Measurements from ENCODE around the gene DNASE1L2. TPM values are rescaled to one million over a fixed set of nuclear protein-coding genes. Genes with fewer than 3 reads are reported as not detected.
"Not testable (repeated sequence)": the region's sequence is repeated elsewhere in the genome, so short reads cannot be mapped to it uniquely, and the experiment has no call there.

The DNASE1L2 gene
- total RNA-seq, 1 experiment from 2014 or later, result 1.9 TPM

GRCh38 chr16:2260250-2260649 is 24.0 kb downstream of the DNASE1L2 start:
- H3K36me3 ChIP-seq (ENCODE audit: control insufficient read depth in 1 of 2, insufficient read depth in 2 of 2, low read length in 2 of 2), result peaks cover 62 to 92% of the 10 kb centered on the region in 2 experiments
- H2AFZ ChIP-seq (ENCODE audit: low read depth, low read length, poor library complexity, severe bottlenecking), result no peak overlapping the region
- ATAC-seq (no peak), DNase-seq (ENCODE audit: low read depth, low spot score) (no peak)
- intact Hi-C loops (cut with micrococcal nuclease), result loop anchor here (10.0 kb wide), 2 partner anchors 165 to 245 kb away; partner anchors contain the start of gene CCNF
- BruUV-seq (replicated peaks), result no TSS peak
- no peaks in the 10 kb centered on the region for H3K9me3 ChIP-seq (ENCODE audit: control insufficient read depth in 1 of 2, insufficient read depth in 1 of 2, low read depth in 1 of 2, low read length in 2 of 2)
- peaks cover 100% of the 10 kb centered on the region for H3K79me2 ChIP-seq (ENCODE audit: insufficient read depth, low read length)
- CTCF ChIA-PET, result no interaction called here
- H4K20me1 ChIP-seq (ENCODE audit: insufficient read depth), result peaks cover 28% of the 10 kb centered on the region; the same call in 1 of the 2 replicates
- TF ChIP-seq TCF7L2 (IDR thresholded peaks at IDR 0.05; ENCODE audit: borderline replicate concordance, extremely low read depth, insufficient read depth, insufficient read length) (no peak), CEBPB (IDR thresholded peaks at IDR 0.05; ENCODE audit: low read depth) (no peak), ZFX (IDR thresholded peaks at IDR 0.05) (no peak), JUND (IDR thresholded peaks at IDR 0.05) (no peak), CBX3 (IDR thresholded peaks at IDR 0.05; ENCODE audit: low read depth) (no peak)
- no peaks in the 10 kb centered on the region for H3K27me3 ChIP-seq (ENCODE audit: insufficient read depth, low read length)
- POLR2A ChIA-PET, result no interaction called here
- H3K9me2 ChIP-seq (ENCODE audit: insufficient read depth), result no peaks in the 10 kb centered on the region
- no peak overlapping the region for H3K4me3 ChIP-seq (replicated peaks in 1 of 2; ENCODE audit: low read depth in 1 of 2, low read length in 2 of 2)
- RAD21 ChIA-PET (ENCODE audit: low non-redundant PET in 1 of 2, low total read pairs in 2 of 2, uncharacterized antibody in 2 of 2, unreplicated experiment in 2 of 2), result no interaction called here
- H3K9ac ChIP-seq (ENCODE audit: low read length), result no peak overlapping the region
- H3K27ac ChIP-seq (ENCODE audit: low read depth, low read length), result no peak overlapping the region
- no peak overlapping the region for H3K4me2 ChIP-seq (ENCODE audit: low read length)
- no peaks in the 10 kb centered on the region; a peak in 1 of 4 replicates for H3K4me1 ChIP-seq (ENCODE audit: control insufficient read depth in 1 of 2, insufficient read depth in 2 of 2, low read length in 2 of 2)

- H3K9me3 ChIP-seq (ENCODE audit: control insufficient read depth in 1 of 2, insufficient read depth in 1 of 2, low read depth in 1 of 2, low read length in 2 of 2); H3K9ac ChIP-seq (ENCODE audit: low read length); DNase-seq (ENCODE audit: low read depth, low spot score); BruUV-seq (replicated peaks); ATAC-seq; H2AFZ ChIP-seq (ENCODE audit: low read depth, low read length, poor library complexity, severe bottlenecking); CTCF ChIA-PET; H3K27ac ChIP-seq (ENCODE audit: low read depth, low read length); H3K4me2 ChIP-seq (ENCODE audit: low read length); H3K9me2 ChIP-seq (ENCODE audit: insufficient read depth); H3K4me3 ChIP-seq (replicated peaks in 1 of 2; ENCODE audit: low read depth in 1 of 2, low read length in 2 of 2); H3K4me1 ChIP-seq (ENCODE audit: control insufficient read depth in 1 of 2, insufficient read depth in 2 of 2, low read length in 2 of 2); H3K27me3 ChIP-seq (ENCODE audit: insufficient read depth, low read length); RAD21 ChIA-PET (ENCODE audit: low non-redundant PET in 1 of 2, low total read pairs in 2 of 2, uncharacterized antibody in 2 of 2, unreplicated experiment in 2 of 2): not testable (repeated sequence)
- POLR2A ChIA-PET, result interaction anchor here (0.6 to 2.8 kb wide), 4 partner anchors 9 to 275 kb away, joined by 3 to 9 read pairs (median 6); partner anchors contain the start of genes ECI1, PDPK1 and TEDC2
- Histone ChIP-seq H4K20me1 (ENCODE audit: insufficient read depth) (peaks cover 34% of the 10 kb centered on the region; the same call in 1 of the 2 replicates), H3K36me3 (ENCODE audit: control insufficient read depth in 1 of 2, insufficient read depth in 2 of 2, low read length in 2 of 2) (peaks cover 40 to 70% of the 10 kb centered on the region in 2 experiments), H3K79me2 (ENCODE audit: insufficient read depth, low read length) (peaks cover 98% of the 10 kb centered on the region)
- intact Hi-C loops (cut with micrococcal nuclease), result loop anchor here (10.0 kb wide), 2 partner anchors 162 to 242 kb away; partner anchors contain the start of gene CCNF
Measured at GRCh38 chr16:2263026-2263425, 26.8 kb downstream of the DNASE1L2 start.

GRCh38 chr16:2266887-2267286 is 30.6 kb downstream of the DNASE1L2 start:
- RAD21 ChIA-PET (ENCODE audit: low non-redundant PET in 1 of 2, low total read pairs in 2 of 2, uncharacterized antibody in 2 of 2, unreplicated experiment in 2 of 2); H3K9me3 ChIP-seq (ENCODE audit: control insufficient read depth in 1 of 2, insufficient read depth in 1 of 2, low read depth in 1 of 2, low read length in 2 of 2); ATAC-seq; H3K9me2 ChIP-seq (ENCODE audit: insufficient read depth); H2AFZ ChIP-seq (ENCODE audit: low read depth, low read length, poor library complexity, severe bottlenecking); DNase-seq (ENCODE audit: low read depth, low spot score); CTCF ChIA-PET; H3K27me3 ChIP-seq (ENCODE audit: insufficient read depth, low read length); POLR2A ChIA-PET: not testable (repeated sequence)
- Histone ChIP-seq H3K9ac (ENCODE audit: low read length) (peak overlapping the region; percentile 94), H3K4me2 (ENCODE audit: low read length) (peak overlapping the region; percentile 94), H3K4me3 (replicated peaks in 1 of 2; ENCODE audit: low read depth in 1 of 2, low read length in 2 of 2) (peak overlapping the region; percentile 81 to 90), H3K27ac (ENCODE audit: low read depth, low read length) (peak overlapping the region; percentile 91), H3K36me3 (ENCODE audit: control insufficient read depth in 1 of 2, insufficient read depth in 2 of 2, low read length in 2 of 2) (peaks cover 15 to 39% of the 10 kb centered on the region in 2 experiments), H3K79me2 (ENCODE audit: insufficient read depth, low read length) (peaks cover 66% of the 10 kb centered on the region), H3K4me1 (ENCODE audit: control insufficient read depth in 1 of 2, insufficient read depth in 2 of 2, low read length in 2 of 2) (peaks cover 15 to 21% of the 10 kb centered on the region in 2 experiments; a peak in 3 of 4 replicates), H4K20me1 (ENCODE audit: insufficient read depth) (peaks cover 34% of the 10 kb centered on the region; the same call in 1 of the 2 replicates)
- intact Hi-C loops (cut with micrococcal nuclease), result loop anchor here (10.0 kb wide), 2 partner anchors 158 to 238 kb away; partner anchors contain the start of gene CCNF
- TSS peak; percentile 54 for BruUV-seq (replicated peaks)

GRCh38 chr16:2267505-2267912 is 31.3 kb downstream of the DNASE1L2 start:
- intact Hi-C loops (cut with micrococcal nuclease), result loop anchor here (10.0 kb wide), 2 partner anchors 157 to 237 kb away; partner anchors contain the start of gene CCNF
- Histone ChIP-seq H4K20me1 (ENCODE audit: insufficient read depth) (peaks cover 33% of the 10 kb centered on the region; the same call in 1 of the 2 replicates), H3K36me3 (ENCODE audit: control insufficient read depth in 1 of 2, insufficient read depth in 2 of 2, low read length in 2 of 2) (peaks cover 9 to 33% of the 10 kb centered on the region in 2 experiments), H3K9ac (ENCODE audit: low read length) (peak overlapping the region; percentile 94), H3K4me2 (ENCODE audit: low read length) (peak overlapping the region; percentile 94), H3K4me1 (ENCODE audit: control insufficient read depth in 1 of 2, insufficient read depth in 2 of 2, low read length in 2 of 2) (peaks cover 15 to 21% of the 10 kb centered on the region in 2 experiments; a peak in 3 of 4 replicates), H3K79me2 (ENCODE audit: insufficient read depth, low read length) (peaks cover 60% of the 10 kb centered on the region), H3K27ac (ENCODE audit: low read depth, low read length) (peak overlapping the region; percentile 91), H3K4me3 (replicated peaks in 1 of 2; ENCODE audit: low read depth in 1 of 2, low read length in 2 of 2) (peak overlapping the region; percentile 81 to 90)
- H3K9me3 ChIP-seq (ENCODE audit: control insufficient read depth in 1 of 2, insufficient read depth in 1 of 2, low read depth in 1 of 2, low read length in 2 of 2); CTCF ChIA-PET; BruUV-seq (replicated peaks); H2AFZ ChIP-seq (ENCODE audit: low read depth, low read length, poor library complexity, severe bottlenecking); H3K27me3 ChIP-seq (ENCODE audit: insufficient read depth, low read length); POLR2A ChIA-PET; DNase-seq (ENCODE audit: low read depth, low spot score); RAD21 ChIA-PET (ENCODE audit: low non-redundant PET in 1 of 2, low total read pairs in 2 of 2, uncharacterized antibody in 2 of 2, unreplicated experiment in 2 of 2); H3K9me2 ChIP-seq (ENCODE audit: insufficient read depth): not testable (repeated sequence)
- ATAC-seq, result peak; percentile 71

All from HCT116 (cell line).